ENCODE measurements around the gene SPINK4.

Gene SPINK4

DNA sequence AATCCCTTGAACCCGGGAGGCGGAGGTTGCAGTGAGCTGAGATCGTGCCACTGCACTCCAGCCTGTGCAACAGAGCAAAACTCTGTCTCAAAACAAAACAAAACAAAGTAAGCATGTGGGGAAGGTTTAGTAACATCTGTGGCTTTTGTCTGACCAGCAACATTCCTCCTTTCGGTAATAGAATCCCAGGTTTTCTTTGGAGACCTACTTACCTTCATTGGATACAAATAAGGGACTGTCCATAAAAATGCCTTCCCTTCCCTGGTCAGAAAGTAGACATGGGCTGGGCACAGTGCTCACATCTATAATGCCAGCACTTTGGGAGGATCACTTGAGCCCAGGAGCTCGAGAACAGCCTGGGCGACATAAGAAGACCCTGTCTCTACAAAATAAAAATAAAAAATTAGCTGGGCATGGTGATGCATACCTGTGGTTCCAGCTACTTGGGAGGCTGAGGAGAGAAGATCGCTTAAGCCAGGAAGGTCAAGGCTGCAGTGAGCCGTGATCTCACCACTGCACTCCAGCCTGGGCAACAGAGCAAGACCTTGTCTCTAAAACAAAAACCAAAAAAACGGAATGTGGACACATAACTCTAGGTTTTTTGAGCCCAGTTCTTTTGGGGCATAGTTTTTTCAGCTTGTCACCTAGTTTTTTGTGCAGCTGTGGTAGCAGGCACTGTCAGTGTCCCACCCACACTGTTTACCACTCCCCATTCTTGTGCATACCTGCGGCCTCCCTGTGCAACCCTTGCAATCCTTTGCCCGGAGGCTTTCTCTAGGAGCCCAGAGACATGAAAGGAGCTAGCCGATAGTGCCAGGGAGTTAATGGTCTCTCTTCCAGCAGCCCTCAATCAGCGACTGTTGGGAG lies 9.0 kb upstream of the SPINK4 start:
- DNase-seq: no peak

- no peak for DNase-seq
Observed at GRCh38 chr9:33231623-33231942, 8.4 kb upstream of the SPINK4 start.

GRCh38 chr9:33232815-33233214 lies 7.2 kb upstream of the SPINK4 start:
- DNase-seq: no peak

DNA sequence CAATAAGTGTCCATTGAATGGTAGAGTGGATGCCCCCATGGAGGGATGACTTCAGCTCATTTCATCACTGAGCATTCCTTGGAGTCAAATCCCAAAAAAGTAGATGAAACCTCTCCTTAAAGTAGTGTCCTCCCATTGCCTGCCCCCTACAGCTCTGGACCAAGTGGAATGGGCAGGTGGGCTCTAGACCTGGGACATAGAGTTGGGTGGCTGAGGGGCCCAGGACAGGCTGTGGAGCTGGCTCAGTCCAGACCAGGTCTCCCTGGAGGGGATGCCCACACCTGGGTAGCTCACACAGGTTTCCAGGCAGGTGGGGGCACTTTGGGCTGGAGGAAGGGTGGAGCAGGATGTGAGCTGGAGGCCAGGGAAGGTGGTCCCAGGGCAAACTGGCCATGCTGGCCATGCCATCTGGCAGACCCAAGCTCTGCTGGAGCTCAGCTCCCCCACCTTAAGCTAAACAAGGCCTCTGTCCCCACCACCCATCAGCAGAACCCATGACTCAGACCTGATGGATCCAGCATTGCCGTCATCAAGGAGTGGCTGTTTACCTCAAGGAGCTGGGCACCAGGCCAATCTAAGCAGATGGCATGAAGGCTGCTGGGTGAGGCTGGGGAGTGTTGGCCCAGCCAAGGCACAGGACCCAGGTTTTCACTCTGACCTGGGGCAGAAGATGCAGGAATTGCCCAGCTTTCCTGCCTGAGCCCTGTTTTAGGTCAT lies 6.2 kb upstream of the SPINK4 start:
- peak; percentile 8 for DNase-seq

- DNase-seq: no peak
Observed at GRCh38 chr9:33234511-33235467, 5.2 kb upstream of the SPINK4 start.

DNA sequence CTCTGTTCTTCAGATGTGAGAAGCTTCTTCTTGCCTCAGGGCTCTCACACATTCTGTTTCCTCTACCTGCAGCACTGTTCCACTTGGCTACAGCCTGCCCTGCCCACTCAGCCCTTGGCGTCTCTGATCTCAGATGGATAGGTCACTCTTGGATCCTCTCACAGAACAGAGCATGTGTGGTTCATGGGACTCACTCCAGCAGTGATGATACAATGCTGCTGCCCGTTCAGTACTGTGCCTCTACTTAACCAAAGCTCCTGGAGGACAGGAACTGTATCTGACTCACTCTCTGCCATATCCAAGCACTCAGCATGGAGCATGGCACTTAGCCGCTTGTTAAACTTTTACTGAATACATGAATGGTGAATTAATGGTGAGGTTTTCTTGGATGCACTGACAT lies 3.4 kb upstream of the SPINK4 start:
- DNase-seq: no peak

DNA sequence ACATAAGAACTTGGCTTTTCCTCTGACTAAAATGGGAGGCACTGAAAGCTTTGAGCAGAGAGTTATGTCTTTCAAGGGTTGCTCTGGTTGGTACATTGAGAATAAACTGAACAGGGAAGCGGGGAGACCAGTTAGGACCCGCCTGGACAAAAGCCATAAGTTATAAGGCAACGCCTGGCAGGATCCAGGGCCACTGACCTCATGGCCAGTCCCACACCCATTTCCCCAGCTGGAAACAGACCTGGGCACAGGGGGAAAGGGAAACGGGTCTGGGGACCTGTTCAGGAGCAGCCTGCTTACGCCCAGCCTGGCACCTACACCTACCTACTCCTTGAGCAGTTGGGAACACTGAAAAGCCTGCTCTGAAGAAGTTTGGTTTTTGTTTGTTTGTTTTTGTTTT lies 1.3 kb downstream of the SPINK4 start:
- no peak for DNase-seq

- no peak for DNase-seq
Observed at GRCh38 chr9:33242609-33243134, 2.7 kb downstream of the SPINK4 start.

DNA sequence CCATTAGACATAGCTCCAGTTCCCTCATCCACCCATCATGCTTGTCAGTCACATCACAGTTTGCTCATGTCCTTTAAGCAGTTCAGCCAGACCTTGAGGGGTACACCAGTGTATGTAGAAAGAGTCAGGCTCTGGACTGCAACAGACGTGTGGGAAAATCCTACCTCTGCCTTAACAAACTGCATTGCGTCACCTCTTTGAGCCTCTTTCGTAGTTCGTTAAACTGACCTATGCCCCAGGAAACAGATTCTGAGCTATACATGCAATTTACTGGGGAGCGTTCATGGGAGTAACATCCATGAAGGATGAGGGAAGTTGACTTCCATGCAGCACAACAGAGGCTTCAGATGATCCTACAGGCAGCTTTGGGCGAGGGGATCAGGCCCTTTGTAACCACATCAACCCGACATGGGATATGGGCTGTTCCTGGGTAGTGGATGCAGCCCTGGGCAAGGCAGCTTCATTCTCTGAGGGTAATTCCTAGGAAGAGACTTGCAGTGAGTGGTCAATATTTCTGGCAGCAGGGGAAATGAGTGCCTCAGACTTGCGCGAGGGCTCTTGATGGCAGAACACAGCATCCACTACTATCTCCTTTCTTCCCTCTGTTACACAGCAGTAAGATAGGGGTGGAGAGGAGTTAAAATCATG lies 4.3 kb downstream of the SPINK4 start:
- no peak for DNase-seq

DNA sequence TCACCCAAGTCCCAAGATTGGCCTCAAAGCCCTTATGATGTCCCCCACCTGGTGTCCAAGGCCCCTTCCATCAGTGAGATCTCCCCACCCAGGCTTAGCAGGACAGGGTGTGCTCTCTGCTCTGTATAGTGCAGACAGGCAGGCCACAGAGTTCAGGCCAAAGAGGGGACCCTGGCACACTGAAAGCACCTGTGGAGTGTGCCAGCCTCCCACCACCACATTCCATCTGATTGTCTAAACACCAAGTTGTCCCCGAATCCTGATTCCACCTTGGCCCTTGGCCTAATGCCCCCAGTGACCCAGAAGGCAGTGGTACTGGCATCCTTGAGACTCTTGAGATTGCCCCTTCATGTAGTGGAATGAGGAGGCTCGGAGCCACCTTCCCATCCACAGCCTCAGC lies 5.4 kb downstream of the SPINK4 start:
- no peak for DNase-seq

DNA sequence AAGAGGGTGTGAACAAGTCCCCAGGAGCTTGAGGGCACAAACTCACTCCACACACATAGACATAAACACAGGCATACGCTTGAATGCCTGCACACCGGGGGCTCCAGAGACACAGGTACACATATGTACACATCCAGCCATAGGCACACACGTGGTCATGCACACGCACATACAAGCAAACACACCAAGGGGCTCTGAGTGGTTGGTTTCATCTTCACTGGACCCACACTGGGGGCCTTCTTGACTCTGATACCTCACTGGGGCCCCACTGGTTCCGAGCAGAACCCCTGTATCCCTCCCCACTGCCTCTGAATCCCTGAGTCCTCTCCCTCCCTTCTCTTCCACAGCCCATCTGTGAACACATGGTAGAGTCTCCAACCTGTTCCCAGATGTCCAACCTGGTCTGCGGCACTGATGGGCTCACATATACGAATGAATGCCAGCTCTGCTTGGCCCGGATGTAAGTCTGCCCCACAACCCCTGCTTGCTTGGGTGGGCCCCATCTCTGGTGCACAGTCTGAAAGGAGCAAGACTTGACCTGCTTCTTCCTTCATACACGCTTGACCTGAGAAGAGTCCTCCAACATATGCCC lies 6.4 kb downstream of the SPINK4 start:
- no peak for DNase-seq

- no peak for DNase-seq
Observed at GRCh38 chr9:33248606-33249005, 8.6 kb downstream of the SPINK4 start.

DNA sequence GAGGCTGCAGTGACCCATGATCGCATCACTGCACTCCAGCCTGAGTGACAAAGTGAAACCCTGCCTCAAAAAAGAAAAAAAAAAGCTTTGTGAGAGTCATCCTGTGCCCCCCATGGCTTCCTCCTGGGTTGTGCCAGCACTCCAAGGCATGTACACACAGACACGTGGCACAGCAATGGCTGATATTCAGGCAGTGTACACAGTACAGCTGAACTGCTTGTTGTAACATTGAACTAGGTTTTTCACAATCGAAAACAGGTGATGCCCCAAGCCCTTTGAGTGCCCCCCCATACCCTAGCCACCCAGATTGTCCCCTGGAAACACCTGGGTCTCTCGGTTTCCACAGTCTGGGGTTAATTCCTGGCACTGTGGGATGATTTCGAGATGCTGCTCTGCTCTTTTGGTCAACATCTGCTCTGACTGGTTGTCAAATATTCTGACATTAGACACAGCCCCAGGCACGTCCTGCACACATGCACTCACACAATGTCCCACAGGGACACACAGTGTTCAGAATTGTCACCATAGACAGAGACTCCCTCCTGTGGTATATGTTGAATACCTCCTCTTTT lies 9.2 kb downstream of the SPINK4 start:
- no peak for DNase-seq

GRCh38 chr9:33249983-33250382 lies 10.0 kb downstream of the SPINK4 start:
- DNase-seq: no peak

GRCh38 chr9:33250458-33250995 lies 10.6 kb downstream of the SPINK4 start:
- no peak for DNase-seq

DNA sequence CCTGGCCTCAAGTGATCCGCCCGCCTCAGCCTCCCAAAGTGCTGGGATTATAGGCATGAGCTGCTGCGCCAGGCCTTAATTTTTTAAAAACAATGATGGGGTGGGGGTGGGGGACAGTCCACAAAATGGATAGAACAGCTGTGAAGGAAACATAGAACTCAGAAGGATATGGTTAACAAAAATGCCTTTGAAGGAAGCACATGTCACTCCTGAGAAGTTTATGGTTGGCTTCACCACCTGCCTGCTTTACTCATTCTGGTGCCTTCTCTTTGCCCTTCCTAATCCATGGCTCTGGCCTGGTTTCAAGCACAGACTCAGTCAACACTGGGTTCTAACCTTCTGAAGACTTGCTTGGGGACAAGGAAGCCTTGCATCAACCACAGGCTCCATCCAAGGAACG lies 14.2 kb downstream of the SPINK4 start:
- no peak for DNase-seq

DNA sequence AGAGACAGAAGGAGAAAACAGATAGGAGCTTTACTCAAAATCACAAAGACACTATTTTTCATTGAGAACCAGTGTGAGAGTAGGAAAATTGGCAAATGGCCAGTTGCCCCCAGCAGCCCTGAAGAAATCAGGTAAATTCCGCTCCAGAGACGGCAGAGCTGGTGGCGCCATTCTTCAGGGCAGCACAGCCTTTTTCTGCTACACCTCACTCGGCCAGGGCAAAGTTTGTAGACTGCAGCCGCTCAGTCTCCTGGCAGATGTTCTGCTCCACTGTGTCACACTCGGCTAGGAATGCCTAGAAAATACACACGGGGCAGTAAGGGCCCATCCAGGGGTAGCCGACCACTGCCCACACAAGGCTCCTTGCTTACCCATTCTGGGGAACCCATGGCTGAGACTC lies 15.0 kb downstream of the SPINK4 start:
- no peak for DNase-seq

DNA sequence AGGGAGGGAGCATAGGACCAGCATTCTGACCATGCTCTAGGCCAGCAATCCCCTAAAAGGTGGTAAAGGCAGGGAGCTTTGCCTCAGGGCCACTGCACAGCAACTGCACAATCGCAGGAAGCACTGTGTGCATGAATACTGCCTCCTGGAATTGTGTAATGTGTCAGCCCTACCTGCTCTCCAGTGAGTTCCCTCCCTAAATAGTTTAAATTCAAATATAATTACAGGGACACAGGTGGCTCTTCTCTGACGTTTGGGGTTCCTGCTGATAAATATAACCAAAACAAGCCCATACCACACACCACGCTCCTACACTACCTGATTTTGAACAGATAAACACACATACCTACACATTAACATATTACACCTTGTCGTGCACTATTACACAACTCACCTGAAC lies 15.5 kb downstream of the SPINK4 start:
- DNase-seq: no peak

DNA sequence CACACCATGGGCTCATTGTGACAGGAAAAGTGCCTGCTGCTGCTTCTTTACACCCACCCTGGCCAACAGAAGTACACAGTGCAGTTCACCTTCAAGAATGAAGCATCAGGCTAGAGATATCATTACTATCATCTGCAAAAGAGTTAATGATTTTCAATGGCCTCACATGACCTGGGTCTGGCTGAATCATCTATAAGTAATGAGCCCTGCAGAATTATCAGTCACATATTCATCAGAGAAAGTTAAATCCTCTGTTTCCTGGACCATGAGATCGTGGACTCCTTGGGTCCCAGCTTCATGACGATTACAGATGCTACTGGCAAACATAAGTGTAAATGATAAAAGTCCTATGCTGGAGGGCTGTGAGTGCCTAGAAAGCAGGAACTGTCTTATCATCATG lies 16.3 kb downstream of the SPINK4 start:
- DNase-seq: no peak

DNA sequence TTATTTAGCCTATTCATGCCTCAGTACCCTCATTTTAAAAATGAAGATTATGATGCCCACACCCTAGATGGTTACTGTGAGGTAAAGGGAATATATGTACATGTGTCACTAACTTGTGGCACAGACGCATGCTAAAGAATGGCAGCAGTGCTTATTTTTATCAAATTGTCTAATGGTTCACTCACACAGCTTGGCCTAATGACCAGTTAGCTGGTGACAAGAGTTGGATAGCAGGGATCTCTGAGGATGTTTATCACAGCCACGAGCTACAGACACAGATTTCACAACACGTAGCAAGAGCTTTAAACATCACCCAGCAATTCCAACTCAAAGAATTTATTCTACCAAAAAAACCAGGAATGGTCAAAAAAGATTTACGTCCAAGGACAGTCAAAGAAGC lies 17.3 kb downstream of the SPINK4 start:
- no peak for DNase-seq

DNA sequence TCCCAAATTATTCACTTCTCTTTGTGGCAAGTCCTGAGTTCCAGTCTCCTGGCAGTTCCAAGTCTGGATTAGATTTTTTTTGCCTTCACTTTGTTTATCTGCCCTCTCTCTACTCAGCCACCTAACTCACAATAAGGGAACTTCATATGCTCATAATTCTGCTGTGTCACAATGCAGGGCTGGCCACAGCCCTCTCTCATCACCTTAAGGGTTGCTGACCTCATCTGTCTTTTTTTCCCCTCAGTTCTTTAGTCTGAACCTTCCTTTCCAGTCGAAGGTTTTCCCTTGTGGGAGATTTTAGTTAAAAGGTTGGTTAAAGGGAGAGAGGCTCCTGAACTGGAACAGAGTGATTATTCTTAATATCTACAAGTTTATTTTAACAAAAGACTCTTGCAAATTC lies 20.4 kb downstream of the SPINK4 start:
- DNase-seq: no peak
